Measurements from ENCODE around the gene CAPNS1. TPM values are rescaled to one million over a fixed set of nuclear protein-coding genes. Genes with fewer than 3 reads are reported as not detected.

The CAPNS1 gene
- total RNA-seq, 1 donor from 2014 or later = 478 TPM

- Mint-ChIP-seq H3K27me3 (ENCODE audit: unreplicated experiment) (peaks cover 5% of the 10 kb centered on the region), H3K9me3 (ENCODE audit: unreplicated experiment) (peaks cover 5% of the 10 kb centered on the region), H3K4me3 (ENCODE audit: unreplicated experiment) (peak overlapping the region; percentile 84), H3K4me1 (ENCODE audit: low read depth, unreplicated experiment) (peaks cover 3% of the 10 kb centered on the region), H3K36me3 (ENCODE audit: unreplicated experiment) (peaks cover 5% of the 10 kb centered on the region), H3K27ac (ENCODE audit: unreplicated experiment) (peak overlapping the region; percentile 66)
- DNase-seq = peak; percentile 66
- no peak for TF ChIP-seq CTCF (IDR thresholded peaks at IDR 0.05; ENCODE audit: partially characterized antibody, unreplicated experiment)
These were observed 11.5 kb downstream of the CAPNS1 start for GRCh38 chr19:36151144-36152018.

- TF ChIP-seq CTCF (IDR thresholded peaks at IDR 0.05; ENCODE audit: partially characterized antibody, unreplicated experiment) = no peak
- peak overlapping the region; percentile 82 for H3K4me3 Mint-ChIP-seq (ENCODE audit: unreplicated experiment)
- peaks cover 5% of the 10 kb centered on the region for H3K9me3 Mint-ChIP-seq (ENCODE audit: unreplicated experiment)
- peaks cover 3% of the 10 kb centered on the region for H3K27me3 Mint-ChIP-seq (ENCODE audit: unreplicated experiment)
- peak overlapping the region; percentile 66 for H3K27ac Mint-ChIP-seq (ENCODE audit: unreplicated experiment)
- peak; percentile 34 for DNase-seq
- peaks cover 5% of the 10 kb centered on the region for H3K36me3 Mint-ChIP-seq (ENCODE audit: unreplicated experiment)
- H3K4me1 Mint-ChIP-seq (ENCODE audit: low read depth, unreplicated experiment) = peaks cover 3% of the 10 kb centered on the region
These were observed 12.1 kb downstream of the CAPNS1 start for GRCh38 chr19:36152019-36152351.

DNA sequence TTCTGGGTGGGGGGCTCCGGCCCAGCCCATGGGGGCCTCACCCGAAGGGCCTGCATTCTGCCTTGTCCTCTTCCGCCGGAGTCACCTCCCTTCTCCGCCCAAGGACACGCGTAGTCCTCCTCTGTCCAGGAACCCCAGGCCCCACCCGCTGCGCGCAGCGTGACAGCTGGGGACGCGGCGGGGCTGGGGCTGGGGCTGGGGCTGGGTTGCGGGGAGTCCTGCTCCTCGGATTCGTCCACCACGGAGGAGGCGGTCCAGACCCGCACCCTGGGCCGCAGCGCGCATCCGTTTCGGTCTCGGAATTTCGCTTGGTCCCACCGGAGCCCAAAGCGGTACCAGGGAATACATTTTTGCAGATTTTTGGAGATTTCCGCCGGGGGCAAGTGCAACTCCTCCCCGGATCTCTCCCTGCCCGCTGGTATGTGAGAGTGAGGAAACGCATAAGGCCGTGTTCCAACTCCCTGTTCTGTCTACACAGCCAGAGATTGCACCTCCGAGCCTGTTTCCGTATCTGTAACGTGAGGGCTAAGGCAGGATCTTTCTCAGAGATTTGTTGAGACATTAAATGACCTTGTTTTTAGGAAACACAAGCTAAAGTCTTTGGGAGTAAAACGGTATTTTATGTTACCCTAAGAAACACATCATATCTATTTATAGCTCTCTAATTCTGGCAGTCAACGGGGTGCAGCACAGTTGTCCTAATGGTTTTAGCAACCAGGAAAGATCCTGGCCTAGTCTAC is 12.7 kb downstream of the CAPNS1 start, which contains the start of gene COX7A1:
COX7A1 (minus strand) TSS at position 96 of the 740 bp plus-strand sequence; CDS start at position 56, 40 bp downstream.
- H3K36me3 Mint-ChIP-seq (ENCODE audit: unreplicated experiment) = peaks cover 5% of the 10 kb centered on the region
- peaks cover 3% of the 10 kb centered on the region for H3K27me3 Mint-ChIP-seq (ENCODE audit: unreplicated experiment)
- H3K27ac Mint-ChIP-seq (ENCODE audit: unreplicated experiment) = peak within 1 kb of the TSS; percentile 66
- H3K9me3 Mint-ChIP-seq (ENCODE audit: unreplicated experiment) = peaks cover 5% of the 10 kb centered on the region
- no peak for TF ChIP-seq CTCF (IDR thresholded peaks at IDR 0.05; ENCODE audit: partially characterized antibody, unreplicated experiment)
- peaks cover 3% of the 10 kb centered on the region for H3K4me1 Mint-ChIP-seq (ENCODE audit: low read depth, unreplicated experiment)
- DNase-seq = peak; percentile 77
- peak within 1 kb of the TSS; percentile 84 for H3K4me3 Mint-ChIP-seq (ENCODE audit: unreplicated experiment)

- Mint-ChIP-seq H3K36me3 (ENCODE audit: unreplicated experiment) (peaks cover 5% of the 10 kb centered on the region), H3K27ac (ENCODE audit: unreplicated experiment) (no peak overlapping the region)
These were observed 13.3 kb downstream of the CAPNS1 start for GRCh38 chr19:36153126-36153525.

More at GRCh38 chr19:36153126-36153525, 13.3 kb downstream of the CAPNS1 start:
- Mint-ChIP-seq H3K4me3 (ENCODE audit: unreplicated experiment) (peak overlapping the region; percentile 79), H3K4me1 (ENCODE audit: low read depth, unreplicated experiment) (peaks cover 3% of the 10 kb centered on the region), H3K27me3 (ENCODE audit: unreplicated experiment) (peaks cover 3% of the 10 kb centered on the region), H3K9me3 (ENCODE audit: unreplicated experiment) (peaks cover 3% of the 10 kb centered on the region)
- no peak for TF ChIP-seq CTCF (IDR thresholded peaks at IDR 0.05; ENCODE audit: partially characterized antibody, unreplicated experiment)
- no peak for DNase-seq
